GM23248 (cell line): ENCODE measurements around the gene CCDC69. TPM values are rescaled to one million over a fixed set of nuclear protein-coding genes. Genes with fewer than 3 reads are reported as not detected.

Experiments used
- DNase-seq: peaks from one replicate; pipeline ENCODE4 v3.0.0-alpha.2; 2015
- H2AFZ ChIP-seq: fragments of 200-600 bp; sonication (generic); 2 replicates; pipeline ENCODE4 v1.6.1; 2016; ENCODE audit warnings: antibody characterized with exemption
- H3F3A ChIP-seq: fragments of 200-600 bp; sonication (generic); 2 replicates; pipeline ENCODE4 v1.6.1; 2016; ENCODE audit warnings: mild to moderate bottlenecking, antibody characterized with exemption, mixed run types; ENCODE audit not compliant: insufficient read depth
- H3K27ac ChIP-seq: fragments of 200-600 bp; sonication (generic); 2 replicates; pipeline ENCODE4 v1.5.1; 2016; ENCODE audit warnings: mild to moderate bottlenecking
- H3K27me3 ChIP-seq: fragments of 200-600 bp; sonication (generic); replicated peaks from 2 replicates; pipeline ENCODE4 v1.6.1; 2016; ENCODE audit warnings: mild to moderate bottlenecking; ENCODE audit not compliant: insufficient read depth
- H3K36me3 ChIP-seq: fragments of 200-600 bp; sonication (generic); 2 replicates; pipeline ENCODE4 v1.6.1; 2016; ENCODE audit warnings: low read depth, mild to moderate bottlenecking
- H3K4me1 ChIP-seq: fragments of 200-600 bp; sonication (generic); 2 replicates; pipeline ENCODE4 v1.6.1; 2016; ENCODE audit warnings: mild to moderate bottlenecking; ENCODE audit not compliant: insufficient read depth
- H3K4me2 ChIP-seq: fragments of 200-600 bp; sonication (generic); one replicate; pipeline ENCODE4 v1.6.1; 2016; ENCODE audit warnings: mild to moderate bottlenecking; ENCODE audit not compliant: unreplicated experiment
- H3K4me3 ChIP-seq: fragments of 200-600 bp; sonication (generic); 2 replicates; pipeline ENCODE4 v1.5.1; 2016; ENCODE audit warnings: mild to moderate bottlenecking
- H3K79me2 ChIP-seq: fragments of 200-600 bp; sonication (generic); 2 replicates; pipeline ENCODE4 v1.6.1; 2016; ENCODE audit warnings: mild to moderate bottlenecking; ENCODE audit not compliant: insufficient read depth
- H3K9ac ChIP-seq: fragments of 200-600 bp; sonication (generic); 2 replicates; pipeline ENCODE4 v1.6.1; 2016; ENCODE audit warnings: mild to moderate bottlenecking
- H3K9me2 ChIP-seq: fragments of 200-600 bp; sonication (generic); 2 replicates; pipeline ENCODE4 v1.6.1; 2016; ENCODE audit warnings: mixed run types, mild to moderate bottlenecking, moderate library complexity; ENCODE audit not compliant: insufficient read depth
- H3K9me3 ChIP-seq: fragments of 200-600 bp; sonication (generic); one replicate; pipeline ENCODE4 v1.6.1; 2017; ENCODE audit warnings: low read depth
- H4K20me1 ChIP-seq: fragments of 200-600 bp; sonication (generic); 2 replicates; pipeline ENCODE4 v1.6.0; 2016; ENCODE audit not compliant: insufficient read depth
- EZH2 ChIP-seq: fragments of 200-600 bp; sonication (generic); IDR thresholded peaks from 2 replicates; pipeline ENCODE4 v1.6.1; 2018; ENCODE audit warnings: antibody characterized with exemption, mild to moderate bottlenecking; ENCODE audit not compliant: insufficient read depth, poor library complexity, severe bottlenecking
- EZH2phosphoT487 ChIP-seq: fragments of 200-600 bp; sonication (generic); IDR thresholded peaks from 2 replicates; pipeline ENCODE4 v1.6.1; 2018; ENCODE audit warnings: antibody characterized with exemption, moderate library complexity, mild to moderate bottlenecking, low read depth; ENCODE audit not compliant: insufficient read depth
- WGBS, 2 experiments: methylation state at CpG; one replicate each; pipeline ENCODE4 v1.1.6; 2015 to 2017; ENCODE audit warnings: low lambda C conversion rate in 2 of 2, low coverage in 1 of 2; ENCODE audit errors: missing lambda C conversion rate in 2 of 2; 5-methylcytosine and 5-hydroxymethylcytosine counted together
- in situ Hi-C: fragments of 300-500 bp; cut with MboI; formaldehyde crosslinking; loops from 2 replicates; pipeline ENCODE4 v1.15.0; 2020
- polyA plus RNA-seq: library from polyadenylated mRNA; unstranded; fragments of >200 nt; fragmentation: Nextera tagmentation; extraction: Ambion mirVana; gene quantifications from 2 replicates; pipeline ENCODE4 v1.2.1, GENCODE V29; 2016
- total RNA-seq: library from RNA; depleted of rRNA; stranded (reverse); fragments of >200 nt; shearing (Covaris generic); gene quantifications from 2 replicates; pipeline ENCODE4 v1.2.3, GENCODE V29; 2014

Gene CCDC69
- total and polyA plus RNA-seq, 2 experiments from 2014 or later: 0.54 to 0.56 TPM

- Histone ChIP-seq H3K79me2 (no peaks in the 10 kb centered on the region), H3K4me3 (no peak overlapping the region), H3K36me3 (no peaks in the 10 kb centered on the region), H3K4me1 (no peaks in the 10 kb centered on the region), H4K20me1 (no peaks in the 10 kb centered on the region), H3K27ac (no peak overlapping the region), H3K9me2 (no peaks in the 10 kb centered on the region), H2AFZ (no peak overlapping the region), H3K27me3 (0 out of 2 replicates have a peak, but pooled peaks cover 11% of the 10 kb centered on the region), H3F3A (no peaks in the 10 kb centered on the region; the same call in 1 of the 2 replicates), H3K4me2 (no peak overlapping the region), H3K9ac (no peak overlapping the region), H3K9me3 (no peaks in the 10 kb centered on the region)
- DNase-seq: no peak
- in situ Hi-C loops: no loop called here
- TF ChIP-seq EZH2phosphoT487: no peak
- no peak for TF ChIP-seq EZH2
- 51 to 59% methylated on average over 2 of the region's 2 CpGs for WGBS, 2 experiments
Observed at GRCh38 chr5:151228986-151229385, 5.1 kb upstream of the CCDC69 start.

DNA sequence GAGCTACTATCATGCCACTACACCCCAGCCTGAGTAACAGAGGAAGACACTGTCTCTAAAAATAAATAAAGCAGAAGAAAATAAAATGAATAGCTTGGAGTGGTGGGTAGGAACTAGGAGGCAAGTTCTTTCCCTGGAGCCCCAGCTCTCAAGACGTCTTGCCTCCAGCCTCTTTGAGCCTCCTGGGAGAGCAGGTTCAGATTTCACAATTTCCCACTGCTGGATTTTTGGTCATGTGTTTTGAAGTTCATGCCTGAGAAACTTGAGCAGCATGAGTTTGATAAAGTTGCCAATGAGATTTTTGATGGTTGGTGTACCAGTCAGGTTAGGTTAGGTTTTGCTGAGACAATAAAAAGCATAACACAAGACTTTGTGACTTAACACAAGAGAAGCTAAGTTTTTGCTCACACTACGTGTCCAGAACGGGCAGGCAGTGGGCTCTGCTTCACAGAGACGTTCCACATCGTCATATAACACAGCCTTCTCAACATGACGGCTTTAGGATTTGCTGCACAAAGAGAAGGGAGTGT lies 4.1 kb upstream of the CCDC69 start:
- Histone ChIP-seq H3K9me2 (no peaks in the 10 kb centered on the region), H3K27ac (no peak overlapping the region), H4K20me1 (no peaks in the 10 kb centered on the region), H3K27me3 (0 out of 2 replicates have a peak, but pooled peaks cover 11% of the 10 kb centered on the region), H3K4me3 (no peak overlapping the region), H3K4me2 (no peak overlapping the region), H3K79me2 (no peaks in the 10 kb centered on the region), H3K36me3 (no peaks in the 10 kb centered on the region), H2AFZ (no peak overlapping the region), H3K9me3 (no peaks in the 10 kb centered on the region), H3F3A (no peaks in the 10 kb centered on the region; the same call in 1 of the 2 replicates), H3K9ac (no peak overlapping the region), H3K4me1 (no peaks in the 10 kb centered on the region)
- in situ Hi-C loops: no loop called here
- WGBS, 2 experiments: 26 to 28% methylated on average over 6 of the region's 6 CpGs
- TF ChIP-seq EZH2phosphoT487: no peak
- TF ChIP-seq EZH2: no peak
- no peak for DNase-seq

DNA sequence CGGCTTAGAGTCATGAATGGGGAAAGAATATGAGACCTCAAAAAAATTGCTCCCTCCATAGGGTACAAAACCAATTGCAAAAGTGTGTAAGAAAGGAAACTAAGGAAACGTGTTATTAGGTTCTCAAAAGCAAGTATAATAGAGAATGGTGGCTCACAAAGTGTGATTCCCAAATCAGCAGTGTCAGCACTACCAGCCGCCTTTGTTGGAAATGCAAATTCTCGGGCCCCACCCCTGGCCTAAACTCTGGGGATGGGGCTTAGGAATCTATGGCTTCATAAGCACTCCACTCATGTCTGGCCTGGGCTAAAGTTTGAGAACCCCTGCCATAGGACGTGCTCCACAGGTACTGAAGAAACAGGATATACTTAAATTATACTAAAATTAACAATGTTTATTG lies 1.6 kb upstream of the CCDC69 start:
- DNase-seq: no peak
- Histone ChIP-seq H2AFZ (no peak overlapping the region), H3K9ac (no peak overlapping the region), H3K4me3 (no peak overlapping the region), H3K79me2 (no peaks in the 10 kb centered on the region), H3K9me2 (no peaks in the 10 kb centered on the region), H3K27ac (no peak overlapping the region), H3K9me3 (no peaks in the 10 kb centered on the region), H3K27me3 (0 out of 2 replicates have a peak, but pooled peaks cover 5% of the 10 kb centered on the region), H3K4me1 (no peaks in the 10 kb centered on the region), H3F3A (no peaks in the 10 kb centered on the region; the same call in 1 of the 2 replicates), H3K36me3 (no peaks in the 10 kb centered on the region), H4K20me1 (no peaks in the 10 kb centered on the region), H3K4me2 (no peak overlapping the region)
- in situ Hi-C loops: no loop called here
- no peak for TF ChIP-seq EZH2phosphoT487
- TF ChIP-seq EZH2: no peak
- WGBS, 2 experiments: 66 to 67% methylated on average over 5 of the region's 5 CpGs

DNA sequence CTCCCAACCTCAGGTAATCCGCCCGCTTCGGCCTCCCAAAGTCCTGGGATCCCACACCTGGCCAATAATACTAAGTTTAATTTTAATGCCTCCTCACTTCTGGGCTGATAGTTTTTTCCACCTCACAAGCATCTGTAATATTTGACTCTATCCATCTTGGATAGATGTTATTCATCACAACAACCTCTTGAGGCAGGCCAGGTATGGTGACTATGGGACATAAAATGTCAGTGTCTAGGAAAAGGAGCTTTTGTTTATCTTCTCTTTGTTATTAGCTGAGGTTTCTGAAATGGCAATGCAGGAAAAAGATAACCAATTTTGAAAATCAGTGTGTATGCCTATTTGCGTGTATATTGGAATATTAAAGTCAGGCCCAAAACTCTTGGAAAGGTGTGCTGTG lies 1.2 kb upstream of the CCDC69 start:
- H3F3A ChIP-seq: no peaks in the 10 kb centered on the region; the same call in 1 of the 2 replicates
- H4K20me1 ChIP-seq: no peaks in the 10 kb centered on the region
- no peaks in the 10 kb centered on the region for H3K4me1 ChIP-seq
- no peak for DNase-seq
- H3K36me3 ChIP-seq: no peaks in the 10 kb centered on the region
- no peak overlapping the region for H2AFZ ChIP-seq
- TF ChIP-seq EZH2phosphoT487 (no peak), EZH2 (no peak)
- no peak overlapping the region for H3K4me2 ChIP-seq
- in situ Hi-C loops: no loop called here
- H3K27me3 ChIP-seq: 0 out of 2 replicates have a peak, but pooled peaks cover 5% of the 10 kb centered on the region
- H3K9me3 ChIP-seq: no peaks in the 10 kb centered on the region
- no peak overlapping the region for H3K4me3 ChIP-seq
- H3K27ac ChIP-seq: no peak overlapping the region
- H3K79me2 ChIP-seq: no peaks in the 10 kb centered on the region
- WGBS, 2 experiments: 98% methylated on average over 4 of the region's 4 CpGs
- H3K9me2 ChIP-seq: no peaks in the 10 kb centered on the region
- H3K9ac ChIP-seq: no peak overlapping the region
